Astrocyte of the cerebellum (primary cell): ENCODE measurements around the gene FRMD1.

ENCODE experiments used
- DNase-seq: peaks from one replicate; pipeline ENCODE4 v3.0.0-alpha.2; 2011; ENCODE audit warnings: low read depth
- H3K4me3 ChIP-seq: 2 replicates; pipeline ENCODE4 v1.5.1; 2011; ENCODE audit warnings: mild to moderate bottlenecking, low read depth, low read length, moderate library complexity
- in situ Hi-C: cut with HindIII; loops from 2 replicates; pipeline ENCODE4 v1.10.0; 2017; ENCODE audit warnings: low sequenced_read_pairs
- TF ChIP-seq, protein P1 (sequence below): IDR thresholded peaks from 2 replicates; pipeline ENCODE4 v1.5.1; 2012; ENCODE audit warnings: low read length, low read depth, moderate library complexity, mild to moderate bottlenecking; ENCODE audit errors: missing control alignments

Gene FRMD1

GRCh38 chr6:168113226-168113625 is 34.2 kb upstream of the FRMD1 start:
- no peak for DNase-seq
- in situ Hi-C loops: no loop called here
- H3K4me3 ChIP-seq: no peak overlapping the region
- TF ChIP-seq, protein P1, sequence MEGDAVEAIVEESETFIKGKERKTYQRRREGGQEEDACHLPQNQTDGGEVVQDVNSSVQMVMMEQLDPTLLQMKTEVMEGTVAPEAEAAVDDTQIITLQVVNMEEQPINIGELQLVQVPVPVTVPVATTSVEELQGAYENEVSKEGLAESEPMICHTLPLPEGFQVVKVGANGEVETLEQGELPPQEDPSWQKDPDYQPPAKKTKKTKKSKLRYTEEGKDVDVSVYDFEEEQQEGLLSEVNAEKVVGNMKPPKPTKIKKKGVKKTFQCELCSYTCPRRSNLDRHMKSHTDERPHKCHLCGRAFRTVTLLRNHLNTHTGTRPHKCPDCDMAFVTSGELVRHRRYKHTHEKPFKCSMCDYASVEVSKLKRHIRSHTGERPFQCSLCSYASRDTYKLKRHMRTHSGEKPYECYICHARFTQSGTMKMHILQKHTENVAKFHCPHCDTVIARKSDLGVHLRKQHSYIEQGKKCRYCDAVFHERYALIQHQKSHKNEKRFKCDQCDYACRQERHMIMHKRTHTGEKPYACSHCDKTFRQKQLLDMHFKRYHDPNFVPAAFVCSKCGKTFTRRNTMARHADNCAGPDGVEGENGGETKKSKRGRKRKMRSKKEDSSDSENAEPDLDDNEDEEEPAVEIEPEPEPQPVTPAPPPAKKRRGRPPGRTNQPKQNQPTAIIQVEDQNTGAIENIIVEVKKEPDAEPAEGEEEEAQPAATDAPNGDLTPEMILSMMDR: no peak

DNA sequence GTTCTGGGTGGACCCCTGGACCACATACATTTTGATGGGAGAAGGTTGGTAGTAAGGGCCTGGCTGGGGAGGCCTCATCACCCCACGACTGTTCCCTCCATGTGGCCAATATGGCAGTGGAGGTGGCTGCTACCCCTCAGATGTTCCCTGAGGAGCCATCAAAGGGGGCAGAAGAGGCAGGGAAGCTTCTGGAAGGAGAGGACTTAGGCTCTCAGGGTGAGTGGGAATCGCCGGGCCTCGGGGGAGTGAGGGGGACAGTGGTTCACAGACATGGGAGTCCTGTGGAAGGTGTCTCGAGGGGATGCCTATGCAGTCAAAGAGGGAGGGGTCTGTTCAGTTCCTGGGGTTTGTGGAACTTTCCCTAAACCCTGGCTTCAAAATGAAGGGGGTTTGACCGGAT is 32.9 kb upstream of the FRMD1 start:
- DNase-seq: no peak
- TF ChIP-seq, protein P1: no peak
- in situ Hi-C loops: no loop called here
- no peak overlapping the region for H3K4me3 ChIP-seq

GRCh38 chr6:168110437-168110836 is 31.4 kb upstream of the FRMD1 start:
- DNase-seq: no peak
- in situ Hi-C loops: no loop called here

GRCh38 chr6:168109171-168109570 is 30.2 kb upstream of the FRMD1 start:
- in situ Hi-C loops: no loop called here
- TF ChIP-seq, protein P1: no peak
- DNase-seq: no peak
- H3K4me3 ChIP-seq: no peak overlapping the region

More at GRCh38 chr6:168110437-168110836, 31.4 kb upstream of the FRMD1 start:
- H3K4me3 ChIP-seq: no peak overlapping the region
- TF ChIP-seq, protein P1: no peak

- no peak for DNase-seq
- TF ChIP-seq, protein P1: no peak
- in situ Hi-C loops: no loop called here
- no peak overlapping the region for H3K4me3 ChIP-seq
Observed at GRCh38 chr6:168107191-168107983, 28.4 kb upstream of the FRMD1 start.

- TF ChIP-seq, protein P1: no peak
- in situ Hi-C loops: no loop called here
- no peak for DNase-seq
- H3K4me3 ChIP-seq: no peak overlapping the region
Observed at GRCh38 chr6:168106633-168107005, 27.6 kb upstream of the FRMD1 start.
